ENCODE measurements around the gene ATG101.
"Not testable (repeated sequence)": the region's sequence is repeated elsewhere in the genome, so short reads cannot be mapped to it uniquely, and the experiment has no call there.

The ATG101 gene

DNA sequence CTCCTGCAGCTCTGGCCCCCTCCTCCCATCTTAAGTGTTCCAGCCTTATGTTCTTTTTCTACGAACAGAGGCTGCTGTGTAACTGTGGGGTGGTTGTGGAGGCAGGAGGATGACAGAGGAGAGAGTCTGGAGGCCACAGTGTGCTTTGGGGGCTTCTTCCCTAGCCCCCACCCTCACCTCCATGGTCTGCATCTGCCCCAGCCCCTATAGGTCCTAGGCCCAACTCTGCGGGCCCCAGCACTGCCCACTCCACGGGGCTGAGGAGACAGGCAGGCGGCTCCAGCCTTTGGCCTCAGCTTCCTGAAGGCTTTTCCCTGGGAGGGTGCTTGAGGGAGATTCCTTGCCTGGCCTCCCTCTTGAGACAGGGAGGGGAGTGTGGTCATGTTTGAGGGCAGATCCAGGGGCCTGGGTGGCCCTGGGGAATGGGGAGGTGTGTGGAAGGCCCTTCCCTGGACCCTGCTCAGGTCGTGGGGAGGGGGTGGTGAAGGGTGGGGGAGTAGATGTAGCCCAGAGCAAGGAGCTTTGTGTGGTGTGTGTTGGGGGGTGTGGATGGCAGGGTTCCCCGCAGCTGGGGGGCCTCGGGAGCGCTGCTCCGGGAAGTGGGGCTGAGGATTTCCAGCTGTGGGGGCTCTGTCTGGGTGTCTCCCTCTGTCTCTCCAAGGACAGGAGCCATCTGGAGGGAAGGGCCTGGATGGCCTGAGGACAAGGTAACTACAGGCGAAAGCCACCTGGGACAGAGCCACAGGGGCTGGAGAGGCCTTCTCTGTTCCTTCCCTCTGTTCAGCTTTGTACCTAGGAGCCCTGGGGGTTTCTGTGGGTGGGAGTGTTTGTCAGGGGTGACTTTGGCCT, 10.8 kb downstream of the ATG101 start:
- DNase-seq: no peak

DNA sequence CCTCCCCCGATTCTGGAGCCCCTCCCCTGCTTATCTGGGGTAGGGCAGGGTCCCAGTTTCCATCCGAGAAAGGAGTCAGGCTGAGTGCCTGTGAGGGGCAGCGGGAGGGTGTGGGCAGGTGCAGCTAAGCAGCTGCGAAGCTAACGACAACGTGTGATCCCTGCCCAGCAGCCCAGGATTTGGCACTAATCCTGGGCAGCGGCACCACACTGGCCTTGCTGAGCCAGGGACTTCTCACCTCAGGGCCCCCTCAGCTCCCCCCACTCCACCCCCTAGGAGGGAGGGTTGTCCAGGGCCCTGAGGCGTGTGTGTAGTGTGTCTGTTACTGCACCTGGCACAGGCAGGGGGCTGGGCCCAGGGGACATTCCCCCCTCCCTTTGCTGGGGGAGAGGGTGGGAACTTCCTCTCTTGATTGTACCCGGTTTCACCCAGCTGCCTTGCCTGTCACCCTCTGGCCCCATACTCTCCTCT, 11.5 kb downstream of the ATG101 start:
- DNase-seq: no peak

DNA sequence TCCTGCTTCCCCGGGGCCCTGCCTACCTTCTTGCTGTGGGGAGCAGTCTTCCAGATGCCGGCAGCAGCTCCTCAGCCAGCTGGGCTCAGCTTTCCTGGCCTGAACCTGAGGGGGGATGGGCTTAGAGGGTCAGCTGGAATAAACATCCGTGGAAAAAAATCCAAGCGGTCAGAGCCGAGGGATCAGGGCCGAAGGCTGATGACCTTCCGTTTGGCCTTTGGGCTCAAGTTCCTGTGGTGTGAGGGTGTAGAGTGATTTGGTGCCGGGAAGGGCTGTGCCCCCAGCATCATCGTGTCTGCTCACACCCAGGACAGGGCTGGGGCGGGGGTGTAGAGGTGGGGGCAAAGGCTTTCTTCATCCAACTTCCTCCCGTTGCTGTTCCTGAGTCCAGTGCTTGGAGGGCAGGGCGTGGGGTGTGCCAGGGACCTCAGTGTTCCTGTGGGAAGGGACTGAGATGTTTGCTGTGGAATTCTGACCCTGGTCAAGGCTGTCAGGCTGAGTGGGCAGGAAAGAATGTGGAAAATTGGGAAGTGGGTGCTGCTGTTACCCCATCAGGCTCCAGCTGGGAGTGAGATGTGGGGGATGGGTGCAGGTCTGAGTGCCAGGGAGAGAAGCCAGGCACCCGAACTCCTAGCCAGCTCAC, 12.4 kb downstream of the ATG101 start:
- DNase-seq: no peak

DNA sequence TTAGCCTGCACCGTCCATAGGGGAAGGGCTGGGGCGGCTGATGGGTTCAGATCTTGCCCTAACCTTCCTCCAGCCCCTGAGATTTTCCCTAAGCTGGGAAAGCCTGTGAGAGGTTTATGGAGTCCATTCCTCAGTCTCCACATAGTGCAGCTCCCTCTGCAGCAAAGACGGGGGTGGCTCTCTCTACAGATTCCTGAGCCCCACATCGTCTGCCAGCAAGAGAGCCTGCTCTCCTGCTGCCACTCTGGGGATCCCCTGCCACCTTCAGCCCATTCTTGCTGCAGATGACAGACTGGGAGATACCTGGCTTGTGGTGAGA, 12.8 kb downstream of the ATG101 start:
- DNase-seq: no peak

DNA sequence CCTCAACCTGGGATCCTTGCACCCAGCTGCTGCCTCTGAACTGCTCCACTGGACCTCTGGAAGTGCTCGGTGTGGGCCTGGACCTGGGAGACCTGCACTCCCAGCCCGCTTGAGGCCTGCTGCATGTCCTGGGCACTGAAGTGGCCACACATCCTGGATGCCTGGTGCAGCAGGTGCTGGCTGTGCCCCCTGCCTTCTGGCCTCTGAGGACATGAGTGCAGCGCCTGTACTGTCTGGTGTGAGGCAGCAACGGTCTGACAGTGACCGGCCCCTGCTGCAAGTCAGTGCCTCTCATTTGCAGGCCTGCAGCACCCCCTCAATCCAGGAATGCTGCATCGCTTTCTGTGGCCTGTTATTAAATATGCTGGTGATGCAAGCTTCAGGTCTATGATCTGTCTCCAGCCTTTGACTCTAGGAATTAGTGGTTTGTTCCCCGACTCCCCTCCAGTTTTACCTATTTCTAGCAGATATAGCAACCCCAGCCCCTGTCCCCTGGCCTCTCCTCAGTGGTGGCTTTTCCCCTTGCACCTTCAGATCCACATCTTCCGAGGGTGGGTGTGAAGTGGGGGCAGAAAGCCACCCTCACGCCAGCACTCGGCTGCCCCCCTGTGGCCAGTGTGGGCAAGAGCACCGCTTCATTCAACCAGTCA, 13.3 kb downstream of the ATG101 start:
- peak; percentile 79 for DNase-seq

DNA sequence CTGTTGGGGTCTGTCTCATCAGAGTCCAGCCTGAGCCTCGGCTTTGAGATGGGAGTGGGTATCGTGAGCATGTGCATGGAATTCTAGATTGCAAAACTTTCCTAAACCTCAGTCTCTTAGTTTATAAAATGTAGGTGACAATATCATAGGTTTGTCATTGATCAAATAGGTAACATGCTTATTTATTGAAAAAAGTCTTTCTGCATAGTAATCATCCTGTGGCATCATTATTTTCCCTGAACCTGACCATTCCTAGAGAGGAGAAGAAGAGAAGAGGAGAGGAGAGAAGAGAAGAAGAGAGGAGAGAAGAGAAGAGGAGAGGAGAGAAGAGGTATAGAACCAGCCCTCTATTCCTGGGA, 13.8 kb downstream of the ATG101 start:
- DNase-seq: no peak

DNA sequence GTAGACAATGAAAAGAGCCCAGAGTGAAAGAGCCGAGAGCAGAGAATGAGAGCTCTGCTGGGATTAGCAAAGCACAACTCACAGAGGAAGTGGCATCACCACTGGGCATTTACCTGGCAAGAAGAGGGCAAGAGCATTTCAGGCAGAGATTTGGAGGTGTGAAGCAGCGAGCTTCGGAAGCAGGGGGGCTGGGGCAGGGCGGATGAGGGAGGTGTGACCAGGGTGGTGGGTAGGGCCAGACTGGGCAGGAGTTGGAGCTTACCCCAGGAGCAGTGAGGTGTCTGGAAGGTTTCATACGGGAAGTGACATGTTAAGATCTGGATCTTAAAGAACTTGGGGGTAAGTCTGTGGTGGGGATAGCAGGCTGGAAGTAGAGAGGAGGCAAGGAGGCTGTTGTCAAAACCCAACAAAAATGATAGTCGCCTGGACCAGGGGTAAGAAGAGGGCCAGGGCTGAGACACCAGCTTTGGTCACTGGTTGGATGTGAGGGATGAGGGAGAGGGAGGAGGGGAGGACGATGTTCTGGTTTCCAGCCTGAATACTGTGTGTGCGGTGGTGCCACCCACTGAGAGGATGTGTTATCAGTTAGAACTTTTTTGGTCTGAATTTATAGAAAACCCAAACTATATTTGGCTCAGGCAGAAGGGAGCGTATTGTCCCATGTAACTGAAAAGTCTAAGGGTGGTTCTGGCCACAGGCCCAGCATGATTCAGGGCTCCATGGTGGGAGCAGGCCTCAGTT, 14.9 kb downstream of the ATG101 start:
- no peak for DNase-seq

DNA sequence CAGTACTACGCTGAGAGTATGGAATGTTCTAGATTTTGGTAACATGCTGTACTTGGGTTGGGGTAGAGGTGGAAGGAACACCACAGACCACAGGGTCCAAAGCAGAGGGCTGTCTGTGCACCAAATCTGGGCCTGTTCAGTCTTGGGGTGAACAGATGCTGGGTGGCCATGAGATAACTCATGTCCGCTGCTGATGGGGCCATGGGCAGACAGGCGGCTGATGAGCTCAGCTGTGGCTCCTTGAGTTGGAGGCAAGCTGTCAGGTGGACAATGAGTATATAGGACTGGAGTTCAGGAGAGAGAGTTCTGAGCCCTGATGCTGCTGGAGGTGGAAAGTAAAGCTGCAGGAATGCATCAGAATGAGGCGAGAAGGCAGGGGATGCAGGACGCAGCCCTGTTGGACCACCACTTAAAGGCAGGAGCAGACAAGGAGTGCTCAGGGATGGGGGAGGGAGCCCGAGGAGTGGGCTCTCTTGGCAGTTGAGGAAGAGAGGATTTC, 16.0 kb downstream of the ATG101 start:
- DNase-seq: no peak

DNA sequence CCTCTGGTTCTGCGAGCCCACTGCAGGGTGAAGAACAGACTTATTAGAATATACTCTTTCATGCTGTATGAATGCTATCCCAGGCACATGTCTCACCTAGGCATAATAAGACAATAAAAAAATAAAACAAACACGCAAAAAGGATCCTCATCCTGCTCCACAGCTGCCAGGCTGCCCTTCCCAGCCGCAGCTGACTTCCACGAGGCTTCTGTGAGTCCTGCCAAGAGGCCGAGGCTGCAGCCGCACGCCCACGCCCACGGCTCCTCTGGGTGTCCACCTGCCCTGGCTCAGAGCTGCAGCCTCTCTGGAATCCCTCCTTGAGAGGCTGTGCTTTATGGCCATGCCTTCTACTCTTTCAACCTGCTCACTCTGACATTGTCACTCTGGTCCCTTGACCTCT, 16.6 kb downstream of the ATG101 start:
- DNase-seq: no peak

DNA sequence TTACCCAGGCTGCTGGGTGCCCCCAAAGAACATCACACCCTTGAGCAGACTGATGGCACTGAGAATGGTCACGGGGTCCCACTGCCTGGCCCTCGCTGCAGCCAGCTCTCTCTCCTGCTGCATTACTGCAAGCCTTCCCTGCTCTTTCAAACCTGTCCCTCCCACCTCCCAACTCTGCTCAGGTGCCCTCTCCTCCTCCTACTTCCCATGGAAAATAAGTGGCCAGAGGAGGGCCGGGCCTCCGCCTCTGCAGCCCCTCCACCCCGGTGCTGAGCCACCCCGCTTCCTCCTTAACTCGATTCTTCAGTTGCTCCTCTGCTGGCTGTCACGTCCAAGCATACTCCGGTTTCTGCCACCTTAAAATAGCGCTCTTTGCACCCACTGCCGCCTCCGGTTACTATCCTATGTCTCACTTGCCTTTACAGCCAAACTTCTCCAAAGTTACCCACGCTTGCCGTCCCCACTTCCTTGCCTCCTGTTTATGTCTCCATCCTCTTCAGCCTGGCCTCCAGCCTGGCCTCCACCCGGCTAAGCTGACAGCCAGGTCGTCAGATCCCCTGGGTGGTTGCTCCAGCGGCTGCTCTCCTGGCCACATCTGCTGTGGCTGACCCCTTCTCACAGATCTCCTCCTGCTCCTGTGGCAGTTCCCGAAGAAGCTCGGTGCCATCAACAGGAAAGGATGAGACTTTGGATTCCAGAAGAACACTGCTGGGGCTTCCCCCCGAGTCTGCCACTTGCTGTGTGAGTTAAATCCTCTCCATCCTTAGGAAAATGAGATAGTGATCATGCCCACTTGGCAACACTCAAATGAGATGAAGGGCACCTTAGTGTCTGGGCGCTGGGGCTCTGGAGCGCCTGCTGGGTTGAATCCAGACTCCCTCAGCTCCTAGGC, 17.4 kb downstream of the ATG101 start:
- DNase-seq: no peak

DNA sequence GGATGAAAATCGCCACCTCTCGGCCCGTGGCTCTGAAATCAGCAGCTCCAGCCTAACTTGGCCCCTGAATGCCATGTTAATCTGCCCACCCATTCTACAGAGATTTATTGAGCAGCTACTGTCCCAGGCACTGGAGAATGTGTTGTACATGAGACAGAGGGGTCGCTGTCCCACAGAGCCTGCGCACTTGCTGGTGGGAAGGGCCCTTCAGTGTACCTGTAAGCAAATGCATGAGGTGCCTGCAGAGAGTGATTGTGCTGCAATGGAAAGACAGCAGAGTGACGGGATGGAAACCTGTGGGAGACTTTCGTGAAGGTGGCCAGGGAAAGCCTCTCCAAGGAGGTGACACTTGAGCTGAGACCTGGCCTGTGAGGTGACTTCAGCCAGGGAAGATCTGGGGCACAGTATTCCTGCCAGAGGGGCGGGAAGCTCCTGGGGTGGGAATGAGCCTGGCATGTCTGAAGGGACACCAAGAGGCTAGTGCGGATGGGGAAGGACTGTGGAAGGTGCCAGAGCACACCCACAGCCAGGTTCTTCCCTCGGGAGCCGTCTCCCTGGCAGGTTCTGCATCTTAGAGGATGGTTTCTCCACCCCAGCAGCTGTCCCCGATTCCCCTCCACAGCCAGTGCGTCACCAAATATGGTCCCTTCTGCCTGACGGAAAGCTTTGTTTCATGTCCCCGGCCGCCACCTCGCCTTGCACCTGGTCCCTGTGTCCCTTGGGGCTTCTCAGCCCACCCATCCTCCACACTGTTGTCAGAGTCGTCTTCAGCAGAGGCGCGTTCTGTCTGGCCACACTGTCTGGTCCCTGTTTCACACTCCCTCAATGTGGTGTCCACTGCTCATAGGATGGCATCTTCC, 18.4 kb downstream of the ATG101 start:
- DNase-seq: peak; percentile 40

DNA sequence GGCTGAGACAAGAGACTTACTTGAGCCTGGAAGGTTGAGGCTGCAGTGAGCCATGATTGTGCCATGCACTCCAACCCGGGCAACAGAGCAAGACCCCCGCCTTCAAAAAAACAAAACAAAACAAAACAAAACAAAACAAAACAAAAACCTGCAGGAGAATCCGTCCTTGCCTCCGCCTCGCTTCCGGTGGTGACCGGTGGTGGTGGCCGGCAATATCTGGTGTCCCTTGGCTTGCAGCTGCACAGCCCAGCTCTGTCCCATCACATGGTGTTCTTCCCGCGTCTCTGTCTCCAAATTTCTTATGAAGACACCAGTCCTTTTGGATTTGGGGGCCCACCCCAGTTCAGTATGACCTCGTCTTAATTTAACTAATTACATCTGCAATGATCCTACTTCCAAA, 19.7 kb downstream of the ATG101 start:
- DNase-seq: no peak

DNA sequence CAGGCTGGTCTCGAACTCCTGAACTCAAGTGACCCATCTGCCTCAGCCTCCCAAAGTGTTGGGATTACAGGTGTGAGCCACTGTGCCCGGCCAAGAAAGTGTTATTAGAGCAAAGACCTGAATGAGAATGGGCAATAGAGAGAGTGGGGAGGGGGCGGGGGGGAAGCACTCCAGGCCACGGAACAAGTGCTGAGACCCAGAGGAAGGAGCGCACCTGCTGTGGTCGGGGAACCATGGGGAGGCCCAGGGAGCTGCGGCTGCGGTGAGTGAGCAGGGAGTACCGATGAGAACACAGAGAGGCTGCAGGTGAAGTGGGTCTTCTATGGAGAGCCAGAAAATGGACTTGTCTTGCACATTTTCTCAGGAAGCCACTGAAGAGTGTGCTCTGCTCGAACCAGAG, 20.5 kb downstream of the ATG101 start:
- no peak for DNase-seq

DNA sequence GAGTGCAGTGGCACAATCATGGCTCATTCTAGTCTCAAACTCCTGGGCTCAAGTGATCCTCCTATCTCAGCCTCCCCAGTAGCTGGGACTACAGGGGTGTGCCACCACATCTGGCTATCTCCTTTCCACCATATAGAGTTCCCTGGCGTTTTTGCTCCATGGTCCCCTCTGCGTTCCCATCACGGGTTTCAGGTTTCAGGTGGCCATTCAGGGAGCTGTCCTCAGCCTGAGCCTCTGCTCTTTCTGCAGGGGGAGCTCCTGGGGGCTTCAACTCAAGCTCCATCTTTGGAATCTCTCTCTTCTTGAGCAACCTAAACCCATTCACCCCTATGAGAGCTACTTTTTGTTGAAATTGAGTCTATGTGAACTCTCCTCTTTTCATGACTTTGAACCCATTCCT, 21.3 kb downstream of the ATG101 start:
- no peak for DNase-seq

DNA sequence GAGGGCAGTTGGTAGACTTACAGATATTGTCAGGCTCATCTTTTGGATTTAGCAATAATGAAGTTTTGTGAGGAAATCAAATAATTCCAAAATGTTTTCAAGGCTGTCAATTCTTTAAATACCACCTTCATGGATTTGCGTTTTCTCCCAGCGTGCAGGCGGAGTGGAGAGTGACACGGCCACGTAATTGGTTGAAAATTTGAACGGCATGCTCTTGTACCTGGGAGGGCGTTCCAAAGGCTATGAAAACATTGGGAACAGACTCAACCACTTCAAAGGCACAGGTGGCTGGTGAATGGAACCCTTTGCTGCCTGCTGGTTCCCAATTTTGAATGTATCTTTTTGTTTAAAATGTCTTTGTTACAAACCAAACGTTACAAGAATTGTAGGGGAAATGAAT, 22.1 kb downstream of the ATG101 start:
- no peak for DNase-seq

DNA sequence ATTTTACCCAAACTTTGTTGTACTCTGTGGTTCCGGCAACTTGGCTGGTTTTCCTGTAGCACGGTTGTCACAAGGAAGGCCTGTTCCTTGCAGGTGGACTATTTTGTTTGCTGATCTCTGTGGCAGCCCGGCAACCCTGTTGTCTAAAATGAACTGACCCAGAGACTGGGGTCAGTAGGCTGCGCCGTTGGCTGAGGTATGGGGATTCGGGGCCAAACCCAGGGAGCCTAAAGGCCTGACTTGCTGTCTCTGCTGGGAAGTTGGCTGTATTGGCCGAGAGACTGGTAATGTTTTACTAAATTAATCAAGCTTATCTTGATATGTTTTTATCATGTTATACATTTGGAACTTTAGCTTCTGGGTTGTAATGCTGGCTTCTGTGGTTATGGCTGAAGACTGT, 23.6 kb downstream of the ATG101 start:
- DNase-seq: no peak

DNA sequence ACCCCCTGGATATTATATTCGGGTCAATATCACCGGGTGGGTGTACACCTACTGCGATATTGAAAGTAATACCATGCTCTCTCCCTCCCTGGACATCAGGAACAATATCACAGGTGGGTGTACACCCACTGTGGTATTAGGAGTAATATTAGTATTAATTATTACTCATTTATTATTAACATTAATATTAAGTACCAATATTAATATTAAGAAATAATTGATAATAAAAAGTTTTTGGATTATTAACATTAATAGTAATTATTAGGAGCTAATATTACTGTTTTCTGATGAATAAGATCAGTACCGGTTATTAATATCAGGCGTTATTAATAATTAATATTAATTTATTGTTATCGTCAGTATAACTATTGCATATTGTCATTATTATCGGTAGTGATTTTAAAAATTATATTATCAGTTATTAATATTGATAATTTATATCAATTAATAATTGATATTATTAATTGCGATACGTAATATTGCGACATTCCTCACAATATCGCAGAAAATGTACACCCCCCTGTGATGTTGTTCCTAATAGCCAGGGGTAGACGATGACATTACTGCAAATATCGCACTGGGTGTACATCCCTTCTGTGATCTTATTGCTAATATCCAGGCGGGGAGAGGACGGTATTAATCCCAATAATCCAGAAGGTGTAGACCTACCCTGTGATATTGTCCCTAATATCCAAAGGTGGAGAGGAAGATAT, 26.7 kb downstream of the ATG101 start:
- no peak for DNase-seq

DNA sequence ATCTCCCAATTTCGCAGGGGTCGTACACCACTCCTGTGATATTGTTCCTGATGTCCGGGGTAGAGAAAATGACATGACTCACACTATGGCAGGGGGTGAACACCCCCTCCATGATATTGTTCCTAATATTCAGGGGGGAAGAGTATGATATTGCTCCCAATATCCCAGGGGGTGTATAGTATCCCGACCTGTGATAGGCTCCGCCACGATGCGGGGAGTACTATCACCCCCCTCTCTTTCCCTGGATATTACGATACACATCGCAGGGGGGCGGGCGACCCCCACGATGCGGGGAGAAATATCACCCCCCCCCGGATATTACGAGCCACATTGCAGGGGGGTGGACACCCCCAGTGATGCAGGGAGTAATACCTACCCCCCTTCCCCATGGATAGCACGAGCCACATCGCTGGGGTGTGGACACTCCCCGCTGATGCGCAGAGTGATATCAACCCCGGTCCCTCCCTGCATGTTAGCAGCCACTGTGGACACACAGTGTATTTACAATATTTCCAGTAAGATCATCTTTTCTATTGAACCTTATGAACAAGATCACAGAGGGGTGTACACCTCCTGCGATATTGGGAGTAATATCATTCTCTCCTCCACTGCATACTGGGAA, 27.4 kb downstream of the ATG101 start:
- DNase-seq: no peak

DNA sequence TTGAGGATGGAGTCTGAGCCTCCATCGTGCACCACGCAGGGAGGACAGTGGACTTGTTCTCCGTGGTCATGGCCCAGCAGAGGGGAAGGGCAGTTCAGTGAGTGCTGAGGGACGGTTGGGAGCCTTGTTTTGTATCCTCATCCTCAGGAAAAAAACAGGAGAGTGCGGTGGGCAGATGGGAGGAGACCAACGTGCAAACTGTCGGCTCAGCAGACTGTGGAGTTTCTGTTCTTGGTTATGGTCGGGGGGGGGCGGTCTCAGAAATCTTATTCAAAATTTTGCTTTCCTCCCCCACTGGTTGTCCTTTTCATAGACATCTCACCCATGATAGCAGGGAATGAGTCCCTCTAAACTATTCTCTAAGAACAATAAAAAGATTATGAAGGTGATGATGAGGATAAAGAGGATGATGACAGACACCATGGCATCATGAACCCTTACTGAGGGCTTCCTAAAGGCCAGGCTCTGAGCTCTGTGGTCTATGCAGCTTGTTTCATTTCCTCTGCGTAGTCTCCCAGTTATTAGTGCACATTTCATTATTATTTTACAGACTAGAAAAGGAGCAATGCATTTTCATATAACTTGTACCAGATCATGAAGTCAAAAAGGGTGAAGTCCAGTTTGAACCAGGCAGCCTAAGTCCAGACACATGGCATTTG, 34.8 kb downstream of the ATG101 start:
- not testable (repeated sequence) for DNase-seq
